HG02938 (cell line): ENCODE results near the gene CNIH2.
"Not testable (repeated sequence)": the region's sequence is repeated elsewhere in the genome, so short reads cannot be mapped to it uniquely, and the experiment has no call there.

Experiments
- ATAC-seq: cut with Tn5 transposase; IDR thresholded peaks from one replicate; pipeline ENCODE4 v1.9.1; 2021; ENCODE audit warnings: mild to moderate bottlenecking, moderate library complexity; ENCODE audit not compliant: unreplicated experiment

Gene CNIH2

GRCh38 chr11:66289548-66290329 is 11.8 kb downstream of the CNIH2 start:
- ATAC-seq, result peak; percentile 34

GRCh38 chr11:66290330-66290621 is 12.3 kb downstream of the CNIH2 start:
- no peak for ATAC-seq

- no peak for ATAC-seq
Observed at GRCh38 chr11:66291303-66291705, 13.3 kb downstream of the CNIH2 start.

GRCh38 chr11:66291706-66292542 is 13.9 kb downstream of the CNIH2 start, which contains the start of gene TMEM151A:
Gene TMEM151A (plus strand): TSS chr11:66291894. CDS start chr11:66292014, 120 bp downstream.
- ATAC-seq, result no peak

GRCh38 chr11:66292543-66293332 is 14.8 kb downstream of the CNIH2 start:
- no peak for ATAC-seq

GRCh38 chr11:66293352-66293751 is 15.4 kb downstream of the CNIH2 start:
- no peak for ATAC-seq

- ATAC-seq, result no peak
Observed at GRCh38 chr11:66293777-66294625, 16.0 kb downstream of the CNIH2 start.

- no peak for ATAC-seq
Observed at GRCh38 chr11:66294626-66295620, 16.9 kb downstream of the CNIH2 start.

GRCh38 chr11:66297610-66298009 is 19.6 kb downstream of the CNIH2 start:
- ATAC-seq, result no peak

GRCh38 chr11:66299186-66299585 is 21.2 kb downstream of the CNIH2 start:
- ATAC-seq, result no peak

GRCh38 chr11:66302656-66303055 is 24.7 kb downstream of the CNIH2 start:
- ATAC-seq, result no peak

- ATAC-seq, result no peak
Observed at GRCh38 chr11:66309475-66309874, 31.5 kb downstream of the CNIH2 start.

GRCh38 chr11:66310324-66310723 is 32.3 kb downstream of the CNIH2 start:
- no peak for ATAC-seq

- ATAC-seq, result not testable (repeated sequence)
Observed at GRCh38 chr11:66310803-66311440, 32.9 kb downstream of the CNIH2 start.

GRCh38 chr11:66311470-66311964 is 33.5 kb downstream of the CNIH2 start:
- no peak for ATAC-seq

GRCh38 chr11:66311965-66312548 is 34.1 kb downstream of the CNIH2 start:
- ATAC-seq, result peak; percentile 55

GRCh38 chr11:66312549-66313320 is 34.8 kb downstream of the CNIH2 start:
- ATAC-seq, result peak; percentile 40
